ENCODE results near the gene ELMO1.

The ELMO1 gene

DNA sequence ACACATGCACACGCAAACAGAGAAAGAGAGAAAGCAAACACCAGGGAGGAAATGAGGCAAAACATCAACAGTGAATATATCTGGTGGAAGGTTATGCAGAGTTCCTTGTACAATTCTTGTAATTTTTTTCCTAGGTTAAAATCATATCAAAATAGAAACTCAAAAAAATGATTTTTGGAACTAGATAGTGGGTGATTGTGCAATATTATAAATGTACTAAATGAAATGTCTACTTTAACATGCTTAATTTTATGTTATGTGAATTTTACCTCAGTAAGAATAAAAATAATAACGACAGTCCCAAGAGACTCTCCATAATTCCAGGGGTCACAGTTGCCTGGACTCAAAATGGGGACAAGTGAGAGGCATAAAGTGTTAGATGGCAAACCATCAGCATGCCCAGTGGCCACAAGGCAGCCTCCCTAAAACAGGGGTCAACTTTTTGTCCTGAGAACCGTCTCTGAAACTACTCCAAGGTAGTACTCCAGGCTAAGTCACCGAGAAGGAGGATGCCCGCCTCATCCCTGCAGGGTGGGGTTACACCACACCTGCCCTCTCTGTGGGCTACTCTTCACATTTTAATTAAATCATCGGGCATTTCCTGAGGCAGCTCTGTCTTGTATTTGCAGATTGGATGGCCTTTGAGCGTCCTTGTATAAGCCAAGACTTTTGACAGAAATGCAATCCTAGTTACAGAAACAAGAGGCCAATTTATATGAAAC lies 267.7 kb downstream of the ELMO1 start:
- ChIA-PET CTCF (interaction anchor here (0.9 to 5.8 kb wide), 45 partner anchors 9 to 1196 kb away, joined by 3 to 91 read pairs (median 6); no protein-coding TSS in a partner anchor), POLR2A (no interaction called here)
- TF ChIP-seq, protein P1, sequence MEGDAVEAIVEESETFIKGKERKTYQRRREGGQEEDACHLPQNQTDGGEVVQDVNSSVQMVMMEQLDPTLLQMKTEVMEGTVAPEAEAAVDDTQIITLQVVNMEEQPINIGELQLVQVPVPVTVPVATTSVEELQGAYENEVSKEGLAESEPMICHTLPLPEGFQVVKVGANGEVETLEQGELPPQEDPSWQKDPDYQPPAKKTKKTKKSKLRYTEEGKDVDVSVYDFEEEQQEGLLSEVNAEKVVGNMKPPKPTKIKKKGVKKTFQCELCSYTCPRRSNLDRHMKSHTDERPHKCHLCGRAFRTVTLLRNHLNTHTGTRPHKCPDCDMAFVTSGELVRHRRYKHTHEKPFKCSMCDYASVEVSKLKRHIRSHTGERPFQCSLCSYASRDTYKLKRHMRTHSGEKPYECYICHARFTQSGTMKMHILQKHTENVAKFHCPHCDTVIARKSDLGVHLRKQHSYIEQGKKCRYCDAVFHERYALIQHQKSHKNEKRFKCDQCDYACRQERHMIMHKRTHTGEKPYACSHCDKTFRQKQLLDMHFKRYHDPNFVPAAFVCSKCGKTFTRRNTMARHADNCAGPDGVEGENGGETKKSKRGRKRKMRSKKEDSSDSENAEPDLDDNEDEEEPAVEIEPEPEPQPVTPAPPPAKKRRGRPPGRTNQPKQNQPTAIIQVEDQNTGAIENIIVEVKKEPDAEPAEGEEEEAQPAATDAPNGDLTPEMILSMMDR (IDR thresholded peaks at IDR 0.05; ENCODE audit: control extremely low read depth, extremely low read depth, low read depth, missing control alignments): no peak
- no peak for DNase-seq (ENCODE audit: extremely low spot score)

DNA sequence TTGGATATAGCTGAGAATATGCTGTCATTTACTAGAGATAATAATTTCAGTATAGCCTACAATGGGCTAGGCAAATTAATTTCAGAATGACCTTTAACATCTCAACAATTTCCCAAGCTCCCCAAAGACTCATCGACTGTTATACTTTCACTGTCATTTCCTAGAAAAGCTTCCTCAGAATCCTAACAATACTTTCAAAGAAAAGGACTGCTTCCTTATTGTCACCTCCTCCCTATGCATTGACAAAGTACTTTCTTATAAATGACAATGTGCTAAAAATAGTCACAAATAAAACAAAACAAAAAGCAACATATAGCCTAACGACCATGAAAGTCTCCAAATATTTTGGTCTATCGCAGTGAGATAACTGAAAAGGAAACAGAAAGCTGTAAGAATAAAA lies 272.6 kb downstream of the ELMO1 start:
- no peak for DNase-seq (ENCODE audit: extremely low spot score)

DNA sequence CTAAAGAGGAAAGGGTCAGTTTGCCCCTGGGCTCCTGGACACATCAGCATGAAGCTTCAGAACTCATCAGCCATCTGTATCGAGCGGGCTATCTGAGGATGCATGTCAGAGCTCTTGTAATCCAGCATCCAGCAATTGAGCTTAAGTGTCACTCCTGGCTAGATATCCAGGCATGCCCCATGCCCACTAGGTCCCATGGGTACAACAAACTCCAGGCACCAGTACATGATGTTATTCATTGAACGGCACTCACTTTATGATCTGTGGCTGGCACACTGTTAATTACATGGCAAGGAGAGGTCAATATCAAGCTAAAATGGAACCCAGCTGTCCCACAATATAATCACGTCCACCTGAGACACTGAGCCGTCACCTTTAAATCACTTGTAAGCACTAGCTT lies 274.2 kb downstream of the ELMO1 start:
- TF ChIP-seq, protein P1 (IDR thresholded peaks at IDR 0.05; ENCODE audit: control extremely low read depth, extremely low read depth, low read depth, missing control alignments): no peak
- ChIA-PET CTCF (interaction anchor here (1.1 kb wide), 1 partner anchor 687 kb away, joined by 3 read pairs; no protein-coding TSS in a partner anchor), POLR2A (no interaction called here)
- no peak for DNase-seq (ENCODE audit: extremely low spot score)

More for the DNA sequence above, 272.6 kb downstream of the ELMO1 start:
- ChIA-PET POLR2A (no interaction called here), CTCF (interaction anchor here (1.2 to 1.8 kb wide), 3 partner anchors 22 to 188 kb away, joined by 3 to 7 read pairs (median 4); no protein-coding TSS in a partner anchor)
- TF ChIP-seq, protein P1 (IDR thresholded peaks at IDR 0.05; ENCODE audit: control extremely low read depth, extremely low read depth, low read depth, missing control alignments): no peak

DNA sequence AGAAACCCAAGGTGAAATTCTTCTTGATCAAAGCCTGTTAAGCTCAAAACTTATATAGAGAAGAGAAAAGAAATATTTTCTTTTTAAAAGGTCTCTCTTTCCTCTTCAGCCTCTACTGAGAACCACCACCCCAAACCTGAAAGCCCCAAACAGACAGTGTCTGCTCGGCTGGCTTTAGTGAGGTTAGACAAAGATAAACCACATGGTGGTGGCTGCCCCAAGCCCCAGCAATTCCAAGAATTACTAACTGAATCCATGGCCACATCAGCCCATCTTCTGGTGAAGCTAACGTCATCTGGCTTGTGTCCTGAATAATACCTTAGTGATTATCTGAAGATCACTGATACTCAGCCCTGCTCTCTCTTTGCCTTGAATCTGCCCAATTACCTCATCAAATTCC lies 275.0 kb downstream of the ELMO1 start:
- TF ChIP-seq, protein P1 (IDR thresholded peaks at IDR 0.05; ENCODE audit: control extremely low read depth, extremely low read depth, low read depth, missing control alignments): no peak
- ChIA-PET CTCF (interaction anchor here (1.1 to 4.9 kb wide), 2 partner anchors 9 to 686 kb away, joined by 3 to 24 read pairs; no protein-coding TSS in a partner anchor), POLR2A (no interaction called here)
- DNase-seq (ENCODE audit: extremely low spot score): no peak

DNA sequence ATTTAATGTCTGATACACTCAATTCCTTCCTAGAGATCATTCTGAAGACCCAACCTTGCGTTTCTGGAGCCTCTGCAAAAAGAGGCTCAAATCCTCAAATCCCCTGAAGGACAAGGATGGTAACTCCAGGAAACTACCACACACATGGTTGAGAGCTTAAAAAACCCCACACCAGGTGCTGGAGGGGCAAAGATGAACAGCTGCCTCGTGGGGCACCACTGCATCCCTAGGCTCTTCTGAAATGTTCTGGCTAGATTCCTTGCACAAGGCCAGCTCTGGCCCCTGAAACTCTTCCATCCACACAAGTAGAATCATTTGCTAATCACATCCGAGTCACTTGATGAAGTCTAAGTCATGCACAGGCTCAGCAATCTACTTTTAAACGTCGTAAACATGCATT lies 286.6 kb downstream of the ELMO1 start:
- TF ChIP-seq, protein P1 (IDR thresholded peaks at IDR 0.05; ENCODE audit: control extremely low read depth, extremely low read depth, low read depth, missing control alignments): no peak
- CTCF ChIA-PET: interaction anchor here (1.1 to 2.1 kb wide), 4 partner anchors 10 to 20 kb away, joined by 5 to 8 read pairs (median 6); no protein-coding TSS in a partner anchor
- POLR2A ChIA-PET: no interaction called here
- no peak for DNase-seq (ENCODE audit: extremely low spot score)

DNA sequence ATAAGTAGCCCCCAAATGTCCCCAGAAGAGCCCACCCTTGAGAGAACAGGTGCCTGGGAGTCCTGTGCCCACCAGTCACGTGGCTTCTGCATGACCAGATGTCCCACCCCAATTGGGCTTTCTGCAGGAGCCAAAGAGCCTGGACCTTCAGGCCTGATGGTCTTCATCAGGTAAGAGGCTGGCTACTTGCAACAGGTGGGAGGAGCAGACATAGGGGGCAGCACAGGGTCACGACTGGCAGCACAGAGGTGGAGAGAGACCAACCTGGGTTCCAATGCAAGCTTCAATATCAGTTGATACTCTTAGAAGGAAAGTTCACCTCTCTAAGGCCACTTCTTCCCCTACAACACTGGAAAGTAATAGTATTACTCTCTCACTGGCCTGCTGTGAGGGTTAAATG lies 288.0 kb downstream of the ELMO1 start:
- no peak for DNase-seq (ENCODE audit: extremely low spot score)
- ChIA-PET POLR2A (no interaction called here), CTCF (interaction anchor here (1.7 to 2.1 kb wide), 4 partner anchors 9 to 38 kb away, joined by 5 to 8 read pairs (median 6); no protein-coding TSS in a partner anchor)
- TF ChIP-seq, protein P1 (IDR thresholded peaks at IDR 0.05; ENCODE audit: control extremely low read depth, extremely low read depth, low read depth, missing control alignments): no peak
